HT-29 (cell line): ENCODE measurements around the gene TTC21A. TPM values are rescaled to one million over a fixed set of nuclear protein-coding genes. Genes with fewer than 3 reads are reported as not detected.

ENCODE experiments used
- DNase-seq: peaks from one replicate; pipeline ENCODE4 v3.0.0-alpha.2; 2015; ENCODE audit warnings: low spot score
- total RNA-seq: library from RNA; depleted of rRNA; stranded (reverse); fragments of >200 nt; shearing (Covaris generic); gene quantifications from 2 replicates; pipeline ENCODE4 v1.2.3, GENCODE V29; 2014

TTC21A gene
- total RNA-seq, 1 experiment from 2014 or later = 1.6 TPM

GRCh38 chr3:39099242-39099641 lies 8.2 kb upstream of the TTC21A start:
- DNase-seq = no peak

GRCh38 chr3:39099738-39100499 lies 7.6 kb upstream of the TTC21A start:
- DNase-seq = no peak

- no peak for DNase-seq
Observed at GRCh38 chr3:39100500-39100886, 7.0 kb upstream of the TTC21A start.

- DNase-seq = peak; percentile 41
Observed at GRCh38 chr3:39101022-39101689, 6.3 kb upstream of the TTC21A start.

GRCh38 chr3:39102504-39103323 lies 4.8 kb upstream of the TTC21A start:
- DNase-seq = no peak

- no peak for DNase-seq
Observed at GRCh38 chr3:39103324-39103693, 4.2 kb upstream of the TTC21A start.

- no peak for DNase-seq
Observed at GRCh38 chr3:39103791-39104552, 3.5 kb upstream of the TTC21A start.

GRCh38 chr3:39104961-39105686 lies 2.4 kb upstream of the TTC21A start:
- no peak for DNase-seq

- DNase-seq = no peak
Observed at GRCh38 chr3:39105687-39106063, 1.8 kb upstream of the TTC21A start.

GRCh38 chr3:39106281-39106811 lies 1.1 kb upstream of the TTC21A start:
- DNase-seq = peak; percentile 15

GRCh38 chr3:39106851-39107387 lies 561 bp upstream of the TTC21A start:
- DNase-seq = peak; percentile 50

- DNase-seq = no peak
Observed at GRCh38 chr3:39108200-39108710, 775 bp downstream of the TTC21A start.

GRCh38 chr3:39109086-39109485 lies 1.6 kb downstream of the TTC21A start:
- no peak for DNase-seq

GRCh38 chr3:39110041-39110639 lies 2.7 kb downstream of the TTC21A start:
- no peak for DNase-seq

GRCh38 chr3:39112113-39112512 lies 4.6 kb downstream of the TTC21A start:
- no peak for DNase-seq

GRCh38 chr3:39112535-39112934 lies 5.1 kb downstream of the TTC21A start:
- DNase-seq = no peak

GRCh38 chr3:39113291-39113690 lies 5.8 kb downstream of the TTC21A start:
- no peak for DNase-seq

GRCh38 chr3:39114456-39114855 lies 7.0 kb downstream of the TTC21A start:
- DNase-seq = no peak

GRCh38 chr3:39115870-39116269 lies 8.4 kb downstream of the TTC21A start:
- DNase-seq = no peak

- DNase-seq = no peak
Observed at GRCh38 chr3:39118079-39118478, 10.6 kb downstream of the TTC21A start.
